B cell (primary cell): ENCODE results near the gene ARHGEF19. TPM values are rescaled to one million over a fixed set of nuclear protein-coding genes. Genes with fewer than 3 reads are reported as not detected.

Source experiments
- ATAC-seq: fragments of 200-7000 bp; cut with Tn5 transposase; one replicate; pipeline ENCODE4 v1.10.0; 2021; ENCODE audit warnings: low read depth, mild to moderate bottlenecking, moderate number of reproducible peaks, moderate library complexity
- CTCF ChIA-PET: fragments of 350-600 bp; sonication (Branson Sonifier 250); formaldehyde crosslinking; loops from one replicate; lab custom pipeline; 2021; ENCODE audit warnings: antibody characterized with exemption, inconsistent platforms; lab: Charles Lee
- POLR2A ChIA-PET: fragments of 350-600 bp; sonication (Branson Sonifier 250); formaldehyde crosslinking; loops from one replicate; lab custom pipeline; 2021; ENCODE audit warnings: antibody characterized with exemption; lab: Charles Lee
- DNase-seq: peaks from one replicate; pipeline ENCODE4 v3.0.0; 2013
- H2AFZ ChIP-seq: 2 replicates; pipeline ENCODE4 v1.6.1; 2012; ENCODE audit warnings: mild to moderate bottlenecking, low read depth, low read length; ENCODE audit not compliant: insufficient read depth, poor library complexity, severe bottlenecking
- H3K27ac ChIP-seq, 2 donors: 1 replicate in 1 of 2; 2 replicates in 1 of 2; pipeline ENCODE4 v1.5.1; 2012 to 2013; ENCODE audit warnings: low read length in 2 of 2, mild to moderate bottlenecking in 2 of 2, moderate library complexity in 1 of 2
- H3K27me3 ChIP-seq, 4 experiments: fragments of 200-600 bp in 1 of 4; sonication (generic) in 1 of 4; replicated peaks in 1 of 4; 1 replicate in 2 of 4; 2 replicates in 2 of 4; pipeline versions ENCODE4 v1.6.1 to v1.7.0; 2013 to 2016; ENCODE audit warnings: low read length in 3 of 4, mild to moderate bottlenecking in 2 of 4, mixed read lengths in 1 of 4, moderate library complexity in 1 of 4; ENCODE audit not compliant: insufficient read depth in 4 of 4, control insufficient read depth in 3 of 4; ENCODE audit errors: control extremely low read depth in 1 of 4
- H3K36me3 ChIP-seq, 2 experiments: replicated peaks in 1 of 2; 1 replicate in 1 of 2; 2 replicates in 1 of 2; pipeline versions ENCODE4 v1.6.1 to v1.7.1; 2013; ENCODE audit warnings: low read length in 1 of 2; ENCODE audit not compliant: insufficient read depth in 2 of 2, control insufficient read depth in 1 of 2; ENCODE audit errors: control extremely low read depth in 1 of 2, extremely low read depth in 1 of 2
- H3K4me1 ChIP-seq, 2 donors: fragments of 200-600 bp in 1 of 2; sonication (generic) in 1 of 2; 1 replicate in 1 of 2; 2 replicates in 1 of 2; pipeline versions ENCODE4 v1.5.1 to v1.6.1; 2013 to 2017; ENCODE audit warnings: low read length in 2 of 2; ENCODE audit not compliant: control insufficient read depth in 2 of 2, insufficient read depth in 2 of 2
- H3K4me2 ChIP-seq: replicated peaks from 2 replicates; pipeline ENCODE3; 2012; ENCODE audit warnings: mild to moderate bottlenecking, low read depth, low read length; ENCODE audit not compliant: poor library complexity, severe bottlenecking
- H3K4me3 ChIP-seq, 5 experiments: fragments of 200-600 bp in 1 of 5; sonication (generic) in 1 of 5; 1 replicate in 3 of 5; 2 replicates in 2 of 5; pipeline versions ENCODE4 v1.5.1 to v1.7.0; 2011 to 2016; ENCODE audit warnings: low read length in 4 of 5, mild to moderate bottlenecking in 4 of 5, low read depth in 2 of 5, control low read depth in 1 of 5, moderate library complexity in 1 of 5; ENCODE audit not compliant: insufficient read depth in 1 of 5; ENCODE audit errors: control extremely low read depth in 1 of 5, extremely low read depth in 1 of 5
- H3K79me2 ChIP-seq: fragments of 200-600 bp; sonication (generic); one replicate; pipeline ENCODE4 v1.6.0; 2016; ENCODE audit warnings: low read length; ENCODE audit not compliant: control insufficient read depth, insufficient read depth
- H3K9ac ChIP-seq: fragments of 200-600 bp; sonication (generic); 2 replicates; pipeline ENCODE4 v1.6.1; 2017; ENCODE audit warnings: mild to moderate bottlenecking, low read length, moderate library complexity
- H3K9me3 ChIP-seq, 3 donors: one replicate each; pipeline versions ENCODE4 v1.6.1 to v1.7.1; 2013; ENCODE audit warnings: low read length in 2 of 3; ENCODE audit not compliant: control insufficient read depth in 2 of 3, insufficient read depth in 1 of 3; ENCODE audit errors: control extremely low read depth in 1 of 3
- H4K20me1 ChIP-seq: 2 replicates; pipeline ENCODE4 v1.6.0; 2012; ENCODE audit warnings: mild to moderate bottlenecking, low read length; ENCODE audit not compliant: insufficient read depth, control insufficient read depth, poor library complexity, severe bottlenecking
- H3K27ac Mint-ChIP-seq: one replicate; pipeline ENCODE4 v1.8.0; 2021; ENCODE audit warnings: mixed read lengths
- H3K27me3 Mint-ChIP-seq: one replicate; pipeline ENCODE4 v1.8.0; 2021; ENCODE audit warnings: mixed read lengths
- H3K4me1 Mint-ChIP-seq: one replicate; pipeline ENCODE4 v1.8.0; 2021; ENCODE audit warnings: mixed read lengths
- H3K4me3 Mint-ChIP-seq: one replicate; pipeline ENCODE4 v1.8.0; 2021; ENCODE audit warnings: mixed read lengths
- H3K9me3 Mint-ChIP-seq: one replicate; pipeline ENCODE4 v1.8.0; 2022; ENCODE audit warnings: mixed read lengths; ENCODE audit not compliant: insufficient read depth
- CTCF ChIP-seq: fragments of 200-600 bp; IDR thresholded peaks from one replicate; pipeline ENCODE4 v1.8.0; 2022; ENCODE audit warnings: antibody characterized with exemption, mild to moderate bottlenecking
- EZH2 ChIP-seq: IDR thresholded peaks from 2 replicates; pipeline ENCODE4 v1.6.1; 2012; ENCODE audit warnings: borderline replicate concordance, low read depth, mild to moderate bottlenecking, moderate library complexity, low read length; ENCODE audit not compliant: insufficient read depth, poor library complexity, severe bottlenecking
- WGBS: methylation state at CpG from one replicate; pipeline ENCODE4 v1.1.5; 2013; ENCODE audit warnings: missing lambda C conversion rate; ENCODE audit not compliant: insufficient coverage; 5-methylcytosine and 5-hydroxymethylcytosine counted together
- intact Hi-C: fragments of 100-400 bp; cut with micrococcal nuclease; formaldehyde crosslinking; loops from one replicate; pipeline ENCODE4 v1.10.0; 2022
- polyA plus RNA-seq: library from polyadenylated mRNA; depleted of rRNA; stranded (reverse); fragments of >200 nt; gene quantifications from 2 replicates; pipeline ENCODE4 v1.2.3, GENCODE V29; 2012
- total RNA-seq, 2 donors: library from RNA; stranded (reverse); fragments of 120-200 nt in 1 of 2; gene quantifications; 1 replicate in 1 of 2; 2 replicates in 1 of 2; pipeline versions ENCODE4 v1.2.3 to v1.2.4, GENCODE V29; 2013 to 2022

Gene ARHGEF19
- total and polyA plus RNA-seq, 2 donors (not counting 1 experiment from before 2014, with no cell fraction given): 13.9 to 20.9 TPM

GRCh38 chr1:16243215-16243610 lies 30.8 kb upstream of the ARHGEF19 start:
- no peak overlapping the region for H2AFZ ChIP-seq
- H3K9ac ChIP-seq: no peak overlapping the region
- H3K36me3 ChIP-seq: peaks cover 0 to 6% of the 10 kb centered on the region in 2 experiments
- no peaks in the 10 kb centered on the region for H3K9me3 Mint-ChIP-seq
- POLR2A ChIA-PET: interaction anchor here (0.5 to 0.6 kb wide), 2 partner anchors 120 to 223 kb away, joined by 4 read pairs; no protein-coding TSS in a partner anchor
- H3K4me2 ChIP-seq: no peak overlapping the region
- H3K4me1 ChIP-seq: no peaks in the 10 kb centered on the region
- no peaks in the 10 kb centered on the region for H4K20me1 ChIP-seq
- H3K27ac Mint-ChIP-seq: no peak overlapping the region
- no peak overlapping the region for H3K4me3 ChIP-seq
- DNase-seq: no peak
- ATAC-seq: no peak
- intact Hi-C loops: no loop called here
- TF ChIP-seq EZH2 (no peak), CTCF (no peak)
- no peaks in the 10 kb centered on the region for H3K27me3 Mint-ChIP-seq
- H3K79me2 ChIP-seq: no peaks in the 10 kb centered on the region
- 91% methylated on average over 8 of the region's 8 CpGs for WGBS
- H3K4me3 Mint-ChIP-seq: no peak overlapping the region
- CTCF ChIA-PET: interaction anchor here (1.5 to 5.5 kb wide), 7 partner anchors 9 to 163 kb away, joined by 3 to 93 read pairs (median 8); no protein-coding TSS in a partner anchor
- no peaks in the 10 kb centered on the region for H3K27me3 ChIP-seq
- H3K27ac ChIP-seq: no peak overlapping the region
- peaks cover 3% of the 10 kb centered on the region for H3K4me1 Mint-ChIP-seq
- H3K9me3 ChIP-seq: no peaks in the 10 kb centered on the region

- no peak overlapping the region for H3K4me3 ChIP-seq
- H3K9me3 Mint-ChIP-seq: no peaks in the 10 kb centered on the region
- no peaks in the 10 kb centered on the region for H3K27me3 Mint-ChIP-seq
- no peak for DNase-seq
- no peak overlapping the region for H2AFZ ChIP-seq
- no peak overlapping the region for H3K27ac Mint-ChIP-seq
- TF ChIP-seq EZH2 (no peak), CTCF (no peak)
- H3K4me2 ChIP-seq: no peak overlapping the region
- no peak overlapping the region for H3K4me3 Mint-ChIP-seq
- ATAC-seq: no peak
- CTCF ChIA-PET: interaction anchor here (0.8 to 5.5 kb wide), 5 partner anchors 9 to 162 kb away, joined by 4 to 93 read pairs (median 8); no protein-coding TSS in a partner anchor
- POLR2A ChIA-PET: interaction anchor here (0.5 to 1.0 kb wide), 3 partner anchors 27 to 223 kb away, joined by 3 to 4 read pairs (median 4); no protein-coding TSS in a partner anchor
- intact Hi-C loops: no loop called here
- no peaks in the 10 kb centered on the region for H4K20me1 ChIP-seq
- no peak overlapping the region for H3K9ac ChIP-seq
- peaks cover under 1 to 2% of the 10 kb centered on the region in 2 donors for H3K4me1 ChIP-seq
- WGBS: 97% methylated on average over 12 of the region's 17 CpGs
- no peaks in the 10 kb centered on the region for H3K9me3 ChIP-seq
- no peak overlapping the region for H3K27ac ChIP-seq
- no peaks in the 10 kb centered on the region for H3K79me2 ChIP-seq
- H3K27me3 ChIP-seq: no peaks in the 10 kb centered on the region
- H3K4me1 Mint-ChIP-seq: peaks cover 5% of the 10 kb centered on the region
- H3K36me3 ChIP-seq: peaks cover 0 to 6% of the 10 kb centered on the region in 2 experiments
Observed at GRCh38 chr1:16242556-16243214, 30.2 kb upstream of the ARHGEF19 start.
